Stomach (tissue), 4 donors: ENCODE measurements around the gene PIGL.

Source experiments
- CTCF ChIP-seq, 7 experiments: fragments of 450-650 bp in 4 of 7; fragments of 200-600 bp in 3 of 7; sonication (generic) in 3 of 7; IDR thresholded peaks; one replicate each; pipeline ENCODE4 v1.5.1; 2016 to 2019; ENCODE audit warnings: antibody characterized with exemption in 7 of 7, control low read depth in 2 of 7, mild to moderate bottlenecking in 1 of 7
- EP300 ChIP-seq: sonication (generic); formaldehyde crosslinking; IDR thresholded peaks from one replicate; pipeline ENCODE4 v1.6.1; 2017; ENCODE audit warnings: antibody characterized with exemption
- POLR2A ChIP-seq, 4 donors: fragments of 450-650 bp; IDR thresholded peaks; one replicate each; pipeline ENCODE4 v1.6.1; 2016; ENCODE audit warnings: antibody characterized with exemption in 4 of 4, control low read depth in 2 of 4, mild to moderate bottlenecking in 1 of 4, moderate library complexity in 1 of 4
- POLR2AphosphoS5 ChIP-seq, 3 donors: sonication (generic); formaldehyde crosslinking; IDR thresholded peaks; one replicate each; pipeline ENCODE4 v1.6.1; 2016; ENCODE audit warnings: antibody characterized with exemption in 3 of 3

DNA sequence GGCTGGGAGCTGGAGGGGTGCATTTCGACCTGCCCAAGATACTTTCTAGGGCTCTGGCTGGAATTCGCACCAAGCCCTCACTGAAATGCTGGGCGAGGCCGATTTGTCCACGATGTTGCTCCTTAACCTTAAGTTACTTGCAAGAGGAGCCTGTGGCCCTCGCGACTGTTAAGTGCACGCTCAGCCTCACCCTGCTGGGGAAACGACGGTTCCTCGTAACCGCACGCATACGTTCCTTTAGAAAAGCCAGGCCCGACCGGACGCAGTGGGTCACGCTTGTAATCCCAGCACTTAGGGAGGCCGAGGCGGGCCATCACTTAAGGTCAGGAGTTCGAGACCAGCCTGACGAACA lies 1.1 kb upstream of the PIGL start:
- TF ChIP-seq CTCF (IDR thresholded peaks at IDR 0.05) = no peak
- TF ChIP-seq POLR2A (IDR thresholded peaks at IDR 0.05) = no peak
- TF ChIP-seq POLR2AphosphoS5 (IDR thresholded peaks at IDR 0.05) = no peak
- TF ChIP-seq EP300 = no peak
